Measurements from ENCODE around the gene CLEC4F.

CLEC4F gene

GRCh38 chr2:70797506-70797905 is 22.9 kb downstream of the CLEC4F start:
- DNase-seq (ENCODE audit: low spot score), result no peak
- H3K27ac ChIP-seq, result no peak overlapping the region
- no peak overlapping the region for H3K4me3 ChIP-seq
- TF ChIP-seq, protein P1, sequence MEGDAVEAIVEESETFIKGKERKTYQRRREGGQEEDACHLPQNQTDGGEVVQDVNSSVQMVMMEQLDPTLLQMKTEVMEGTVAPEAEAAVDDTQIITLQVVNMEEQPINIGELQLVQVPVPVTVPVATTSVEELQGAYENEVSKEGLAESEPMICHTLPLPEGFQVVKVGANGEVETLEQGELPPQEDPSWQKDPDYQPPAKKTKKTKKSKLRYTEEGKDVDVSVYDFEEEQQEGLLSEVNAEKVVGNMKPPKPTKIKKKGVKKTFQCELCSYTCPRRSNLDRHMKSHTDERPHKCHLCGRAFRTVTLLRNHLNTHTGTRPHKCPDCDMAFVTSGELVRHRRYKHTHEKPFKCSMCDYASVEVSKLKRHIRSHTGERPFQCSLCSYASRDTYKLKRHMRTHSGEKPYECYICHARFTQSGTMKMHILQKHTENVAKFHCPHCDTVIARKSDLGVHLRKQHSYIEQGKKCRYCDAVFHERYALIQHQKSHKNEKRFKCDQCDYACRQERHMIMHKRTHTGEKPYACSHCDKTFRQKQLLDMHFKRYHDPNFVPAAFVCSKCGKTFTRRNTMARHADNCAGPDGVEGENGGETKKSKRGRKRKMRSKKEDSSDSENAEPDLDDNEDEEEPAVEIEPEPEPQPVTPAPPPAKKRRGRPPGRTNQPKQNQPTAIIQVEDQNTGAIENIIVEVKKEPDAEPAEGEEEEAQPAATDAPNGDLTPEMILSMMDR (IDR thresholded peaks at IDR 0.05), result no peak

- H3K4me3 ChIP-seq, result no peak overlapping the region
- H3K27ac ChIP-seq, result no peak overlapping the region
- TF ChIP-seq, protein P1 (IDR thresholded peaks at IDR 0.05), result no peak
- no peak for DNase-seq (ENCODE audit: low spot score)
Observed at GRCh38 chr2:70796262-70796661, 24.1 kb downstream of the CLEC4F start.

- no peak for DNase-seq (ENCODE audit: low spot score)
- no peak overlapping the region for H3K4me3 ChIP-seq
- TF ChIP-seq, protein P1 (IDR thresholded peaks at IDR 0.05), result no peak
- H3K27ac ChIP-seq, result no peak overlapping the region
Observed at GRCh38 chr2:70795164-70795995, 25.0 kb downstream of the CLEC4F start.

DNA sequence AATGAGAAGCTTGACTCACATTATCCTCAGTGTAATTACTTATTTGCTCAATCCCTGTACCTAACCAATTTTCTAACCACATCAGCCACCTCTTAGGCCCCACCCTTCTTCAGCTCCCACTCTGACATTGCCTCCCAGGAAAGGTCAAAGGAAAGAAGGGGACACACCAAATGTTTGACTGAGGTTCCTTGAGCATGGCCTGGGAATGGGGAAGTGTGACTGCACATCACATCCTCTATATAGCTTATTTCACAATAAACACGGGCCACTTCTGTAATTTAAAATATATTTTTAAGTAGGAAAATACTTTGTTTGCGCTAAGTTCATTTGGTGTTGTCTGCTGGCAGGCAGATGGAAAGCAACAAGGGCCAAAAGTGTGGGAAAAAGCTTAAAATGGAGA is 26.9 kb downstream of the CLEC4F start:
- no peak overlapping the region for H3K4me3 ChIP-seq
- TF ChIP-seq, protein P1 (IDR thresholded peaks at IDR 0.05), result no peak
- no peak for DNase-seq (ENCODE audit: low spot score)
- no peak overlapping the region for H3K27ac ChIP-seq

- DNase-seq (ENCODE audit: low spot score), result no peak
- TF ChIP-seq, protein P1 (IDR thresholded peaks at IDR 0.05), result no peak
- Histone ChIP-seq H3K4me3 (peak within 1 kb of the TSS; percentile 57), H3K27ac (no peak within 1 kb of the TSS)
Observed at GRCh38 chr2:70790136-70790828, 30.1 kb downstream of the CLEC4F start, which contains the start of gene FIGLA. FIGLA (minus strand) TSS chr2:70790643; CDS start chr2:70790638, 5 bp downstream.

- no peak for DNase-seq (ENCODE audit: low spot score)
- TF ChIP-seq, protein P1 (IDR thresholded peaks at IDR 0.05), result no peak
- Histone ChIP-seq H3K4me3 (peak overlapping the region; percentile 57), H3K27ac (no peak overlapping the region)
Observed at GRCh38 chr2:70789304-70790135, 30.9 kb downstream of the CLEC4F start.

Measured in coronary artery (tissue), 2 donors.